Panc1 (cell line): ENCODE results near the gene ABHD14A. TPM values are rescaled to one million over a fixed set of nuclear protein-coding genes. Genes with fewer than 3 reads are reported as not detected.

Experiments
- ATAC-seq: fragments of 200-7000 bp; cut with Tn5 transposase; 2 replicates; pipeline ENCODE4 v1.9.1; 2020; ENCODE audit warnings: mild to moderate bottlenecking, moderate library complexity
- BruUV-seq: library from RNA; stranded (reverse); fragments of 400-500 nt; replicated peaks from 2 replicates; lab custom pipeline; 2021; lab: Mats Ljungman, UMichigan
- CTCF ChIA-PET: fragments of 300-600 bp; sonication (Branson Sonifier 250); formaldehyde crosslinking; loops from one replicate; lab custom pipeline; 2022; ENCODE audit warnings: antibody characterized with exemption; lab: Charles Lee
- POLR2A ChIA-PET: fragments of 300-600 bp; sonication (Branson Sonifier 250); formaldehyde crosslinking; loops from one replicate; lab custom pipeline; 2022; ENCODE audit warnings: antibody characterized with exemption; lab: Charles Lee
- DNase-seq: peaks from one replicate; pipeline ENCODE4 v3.0.0-alpha.2; 2010; ENCODE audit warnings: low read depth, low spot score
- H3K27ac ChIP-seq: 2 replicates; pipeline ENCODE4 v1.5.1; 2011; ENCODE audit warnings: mild to moderate bottlenecking, low read length, inconsistent platforms
- H3K27me3 ChIP-seq: fragments of 200-500 bp; sonication (Bioruptor generic); 2 replicates; pipeline ENCODE4 v1.6.0; 2014; ENCODE audit warnings: low read length, inconsistent platforms; ENCODE audit not compliant: control insufficient read depth, insufficient read depth
- H3K36me3 ChIP-seq: fragments of 200-500 bp; sonication (Bioruptor generic); 2 replicates; pipeline ENCODE4 v1.5.1; 2014; ENCODE audit warnings: inconsistent platforms, mild to moderate bottlenecking, low read length, moderate library complexity; ENCODE audit not compliant: control insufficient read depth, insufficient read depth
- H3K4me1 ChIP-seq: 2 replicates; pipeline ENCODE4 v1.5.1; 2011; ENCODE audit warnings: inconsistent platforms, mild to moderate bottlenecking, low read length, moderate library complexity; ENCODE audit not compliant: control insufficient read depth, insufficient read depth
- H3K4me3 ChIP-seq, 2 experiments: 2 replicates each; pipeline ENCODE4 v1.5.1; 2011 to 2012; ENCODE audit warnings: low read depth in 2 of 2, low read length in 2 of 2, mild to moderate bottlenecking in 2 of 2, inconsistent platforms in 1 of 2, moderate library complexity in 1 of 2
- H3K9me3 ChIP-seq: fragments of 200-500 bp; sonication (Bioruptor generic); 2 replicates; pipeline ENCODE4 v1.5.1; 2014; ENCODE audit warnings: low read depth, mild to moderate bottlenecking, inconsistent platforms, low read length, moderate library complexity; ENCODE audit not compliant: control insufficient read depth, insufficient read depth
- POLR2AphosphoS5 ChIP-seq: IDR thresholded peaks from 2 replicates; pipeline ENCODE4 v1.6.1; 2012; ENCODE audit warnings: mild to moderate bottlenecking, low read depth, low read length, moderate library complexity
- SIN3A ChIP-seq: IDR thresholded peaks from 2 replicates; pipeline ENCODE4 v1.6.1; 2012; ENCODE audit warnings: low read depth, mild to moderate bottlenecking, low read length, moderate library complexity, borderline replicate concordance; ENCODE audit not compliant: insufficient read depth
- TCF7L2 ChIP-seq: IDR thresholded peaks from 2 replicates; pipeline ENCODE4 v1.6.1; 2011; ENCODE audit warnings: mild to moderate bottlenecking, low read depth, low read length, inconsistent platforms
- in situ Hi-C: cut with HindIII; loops from 2 replicates; pipeline ENCODE4 v1.10.0; 2016; ENCODE audit warnings: low sequenced_read_pairs, low pct_unique_long_range_greater_than_20kb
- intact Hi-C: fragments of 100-400 bp; cut with micrococcal nuclease; formaldehyde crosslinking; loops from one replicate; pipeline ENCODE4 v1.10.0; 2022; ENCODE audit not compliant: unreplicated experiment
- total RNA-seq: library from RNA; stranded (reverse); gene quantifications from one replicate; pipeline ENCODE4 v1.2.1, GENCODE V29; 2021; ENCODE audit not compliant: unreplicated experiment
- TF ChIP-seq, protein P1 (sequence below), 2 experiments: IDR thresholded peaks; 2 replicates each; pipeline ENCODE4 v1.6.1; 2011 to 2012; ENCODE audit warnings: low read depth in 2 of 2, control low read depth in 1 of 2, low read length in 1 of 2, mild to moderate bottlenecking in 1 of 2, moderate library complexity in 1 of 2; ENCODE audit not compliant: insufficient read depth in 1 of 2
- TF ChIP-seq, protein P2 (sequence below): fragments of 450-650 bp; IDR thresholded peaks from 2 replicates; pipeline ENCODE4 v1.5.1; 2017; ENCODE audit warnings: mild to moderate bottlenecking

The ABHD14A gene
- total RNA-seq, 1 experiment from 2014 or later = 11.3 TPM

DNA sequence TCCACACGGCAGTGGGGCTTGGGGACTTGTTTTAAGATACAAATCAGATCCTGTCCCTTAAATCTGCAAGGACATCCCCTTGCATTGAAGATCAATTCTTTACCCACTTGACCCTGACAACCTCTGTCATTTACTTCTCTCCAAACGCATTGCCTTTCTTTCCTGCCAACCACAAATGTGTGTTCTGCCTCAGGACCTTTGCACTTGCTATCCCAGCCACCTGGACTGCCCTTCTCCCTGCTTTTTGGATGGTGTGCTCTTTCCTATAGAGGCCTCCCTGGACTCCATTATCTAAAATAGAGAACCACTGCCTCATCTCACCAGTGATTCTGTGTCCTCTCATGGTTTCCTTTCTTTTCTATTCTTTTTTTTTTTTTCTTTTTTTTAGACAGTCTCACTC lies 22.3 kb downstream of the ABHD14A start:
- TF ChIP-seq, protein P1, sequence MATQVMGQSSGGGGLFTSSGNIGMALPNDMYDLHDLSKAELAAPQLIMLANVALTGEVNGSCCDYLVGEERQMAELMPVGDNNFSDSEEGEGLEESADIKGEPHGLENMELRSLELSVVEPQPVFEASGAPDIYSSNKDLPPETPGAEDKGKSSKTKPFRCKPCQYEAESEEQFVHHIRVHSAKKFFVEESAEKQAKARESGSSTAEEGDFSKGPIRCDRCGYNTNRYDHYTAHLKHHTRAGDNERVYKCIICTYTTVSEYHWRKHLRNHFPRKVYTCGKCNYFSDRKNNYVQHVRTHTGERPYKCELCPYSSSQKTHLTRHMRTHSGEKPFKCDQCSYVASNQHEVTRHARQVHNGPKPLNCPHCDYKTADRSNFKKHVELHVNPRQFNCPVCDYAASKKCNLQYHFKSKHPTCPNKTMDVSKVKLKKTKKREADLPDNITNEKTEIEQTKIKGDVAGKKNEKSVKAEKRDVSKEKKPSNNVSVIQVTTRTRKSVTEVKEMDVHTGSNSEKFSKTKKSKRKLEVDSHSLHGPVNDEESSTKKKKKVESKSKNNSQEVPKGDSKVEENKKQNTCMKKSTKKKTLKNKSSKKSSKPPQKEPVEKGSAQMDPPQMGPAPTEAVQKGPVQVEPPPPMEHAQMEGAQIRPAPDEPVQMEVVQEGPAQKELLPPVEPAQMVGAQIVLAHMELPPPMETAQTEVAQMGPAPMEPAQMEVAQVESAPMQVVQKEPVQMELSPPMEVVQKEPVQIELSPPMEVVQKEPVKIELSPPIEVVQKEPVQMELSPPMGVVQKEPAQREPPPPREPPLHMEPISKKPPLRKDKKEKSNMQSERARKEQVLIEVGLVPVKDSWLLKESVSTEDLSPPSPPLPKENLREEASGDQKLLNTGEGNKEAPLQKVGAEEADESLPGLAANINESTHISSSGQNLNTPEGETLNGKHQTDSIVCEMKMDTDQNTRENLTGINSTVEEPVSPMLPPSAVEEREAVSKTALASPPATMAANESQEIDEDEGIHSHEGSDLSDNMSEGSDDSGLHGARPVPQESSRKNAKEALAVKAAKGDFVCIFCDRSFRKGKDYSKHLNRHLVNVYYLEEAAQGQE (IDR thresholded peaks at IDR 0.05; ENCODE audit: insufficient read depth in 1 of 2, low read depth in 2 of 2, low read length in 1 of 2) = no peak
- no peak for TF ChIP-seq POLR2AphosphoS5
- TF ChIP-seq, protein P2, sequence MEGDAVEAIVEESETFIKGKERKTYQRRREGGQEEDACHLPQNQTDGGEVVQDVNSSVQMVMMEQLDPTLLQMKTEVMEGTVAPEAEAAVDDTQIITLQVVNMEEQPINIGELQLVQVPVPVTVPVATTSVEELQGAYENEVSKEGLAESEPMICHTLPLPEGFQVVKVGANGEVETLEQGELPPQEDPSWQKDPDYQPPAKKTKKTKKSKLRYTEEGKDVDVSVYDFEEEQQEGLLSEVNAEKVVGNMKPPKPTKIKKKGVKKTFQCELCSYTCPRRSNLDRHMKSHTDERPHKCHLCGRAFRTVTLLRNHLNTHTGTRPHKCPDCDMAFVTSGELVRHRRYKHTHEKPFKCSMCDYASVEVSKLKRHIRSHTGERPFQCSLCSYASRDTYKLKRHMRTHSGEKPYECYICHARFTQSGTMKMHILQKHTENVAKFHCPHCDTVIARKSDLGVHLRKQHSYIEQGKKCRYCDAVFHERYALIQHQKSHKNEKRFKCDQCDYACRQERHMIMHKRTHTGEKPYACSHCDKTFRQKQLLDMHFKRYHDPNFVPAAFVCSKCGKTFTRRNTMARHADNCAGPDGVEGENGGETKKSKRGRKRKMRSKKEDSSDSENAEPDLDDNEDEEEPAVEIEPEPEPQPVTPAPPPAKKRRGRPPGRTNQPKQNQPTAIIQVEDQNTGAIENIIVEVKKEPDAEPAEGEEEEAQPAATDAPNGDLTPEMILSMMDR = no peak
- TF ChIP-seq TCF7L2 = no peak
- TF ChIP-seq SIN3A = no peak
- DNase-seq = no peak
- POLR2A ChIA-PET = no interaction called here
- Histone ChIP-seq H3K4me3 (no peak overlapping the region), H3K9me3 (no peaks in the 10 kb centered on the region), H3K27ac (no peak overlapping the region), H3K4me1 (peaks cover 18% of the 10 kb centered on the region), H3K27me3 (no peaks in the 10 kb centered on the region), H3K36me3 (peaks cover 13% of the 10 kb centered on the region)
- intact Hi-C loops = no loop called here
- no TSS peak for BruUV-seq
- in situ Hi-C loops = no loop called here
- CTCF ChIA-PET = no interaction called here
- ATAC-seq = no peak

DNA sequence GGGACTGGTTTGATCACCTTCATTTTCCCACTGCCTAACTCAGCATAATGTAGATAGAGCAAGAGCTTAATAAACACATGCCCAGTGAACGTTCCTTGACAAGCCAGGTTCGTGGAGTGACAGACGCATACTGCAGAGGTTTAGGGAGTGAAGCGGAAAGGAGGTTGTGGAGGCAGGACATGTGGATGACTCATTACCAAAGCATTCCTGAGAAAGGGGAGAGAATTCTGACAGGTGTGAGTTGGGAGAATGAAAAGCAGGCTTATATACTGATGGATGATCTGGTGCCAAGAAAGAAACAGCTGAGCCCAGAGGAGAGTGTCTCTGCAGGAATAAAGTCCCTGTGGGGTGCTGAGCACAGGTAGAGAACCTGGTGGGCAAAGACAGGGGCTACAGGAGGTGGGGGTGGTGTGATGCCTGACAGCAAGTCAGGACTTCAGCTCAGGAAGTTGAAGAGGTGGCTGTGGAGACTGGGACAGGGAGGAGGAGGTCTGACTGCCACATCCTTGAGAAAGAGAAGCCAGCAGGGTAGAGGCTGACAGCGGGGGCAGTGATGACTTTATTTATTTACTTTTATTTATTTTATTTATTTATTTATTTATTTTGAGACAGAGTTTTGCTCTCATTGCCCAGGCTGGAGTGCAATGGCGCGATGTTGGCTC lies 23.2 kb downstream of the ABHD14A start:
- BruUV-seq = no TSS peak
- DNase-seq (no peak), ATAC-seq (no peak)
- Histone ChIP-seq H3K4me1 (peaks cover 18% of the 10 kb centered on the region), H3K36me3 (peaks cover 13% of the 10 kb centered on the region), H3K27ac (no peak overlapping the region), H3K27me3 (no peaks in the 10 kb centered on the region), H3K4me3 (no peak overlapping the region), H3K9me3 (no peaks in the 10 kb centered on the region)
- TF ChIP-seq, protein P1 (IDR thresholded peaks at IDR 0.05; ENCODE audit: insufficient read depth in 1 of 2, low read depth in 2 of 2, low read length in 1 of 2) = no peak
- TF ChIP-seq, protein P2 = no peak
- TF ChIP-seq POLR2AphosphoS5 = no peak
- in situ Hi-C loops (no loop called here), intact Hi-C loops (no loop called here)
- CTCF ChIA-PET = no interaction called here
- POLR2A ChIA-PET = no interaction called here
